ENCODE data around the gene ZHX3. TPM values are rescaled to one million over a fixed set of nuclear protein-coding genes. Genes with fewer than 3 reads are reported as not detected.

Gene ZHX3
- total RNA-seq, 4 donors from 2014 or later = 47.1 to 58.6 (median 50.7) TPM

DNA sequence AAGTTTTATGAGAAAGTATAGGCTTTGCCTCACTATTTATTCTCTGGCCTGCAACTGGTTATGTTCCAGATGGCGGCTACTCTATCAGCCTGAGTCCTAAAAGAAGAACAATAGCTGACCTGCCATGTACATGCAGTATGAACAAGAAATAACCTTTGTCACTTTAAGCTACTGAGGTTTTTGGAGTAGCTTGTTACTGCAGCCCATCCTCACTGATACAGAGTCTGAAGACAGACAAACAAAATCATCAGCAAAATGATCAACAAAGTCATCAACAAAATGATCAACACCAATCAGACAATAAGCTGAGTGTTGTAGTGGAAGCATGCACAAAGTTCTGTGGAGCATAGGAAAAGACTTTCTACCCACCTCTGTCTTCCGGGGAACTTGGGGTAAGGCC lies 97.7 kb downstream of the ZHX3 start:
- 95 to 98% methylated on average over 2 of the region's 2 CpGs for WGBS, 2 donors
- TF ChIP-seq POLR2A (IDR thresholded peaks at IDR 0.05) (no peak), EP300 (IDR thresholded peaks at IDR 0.05) (no peak)
- TF ChIP-seq, protein P1, sequence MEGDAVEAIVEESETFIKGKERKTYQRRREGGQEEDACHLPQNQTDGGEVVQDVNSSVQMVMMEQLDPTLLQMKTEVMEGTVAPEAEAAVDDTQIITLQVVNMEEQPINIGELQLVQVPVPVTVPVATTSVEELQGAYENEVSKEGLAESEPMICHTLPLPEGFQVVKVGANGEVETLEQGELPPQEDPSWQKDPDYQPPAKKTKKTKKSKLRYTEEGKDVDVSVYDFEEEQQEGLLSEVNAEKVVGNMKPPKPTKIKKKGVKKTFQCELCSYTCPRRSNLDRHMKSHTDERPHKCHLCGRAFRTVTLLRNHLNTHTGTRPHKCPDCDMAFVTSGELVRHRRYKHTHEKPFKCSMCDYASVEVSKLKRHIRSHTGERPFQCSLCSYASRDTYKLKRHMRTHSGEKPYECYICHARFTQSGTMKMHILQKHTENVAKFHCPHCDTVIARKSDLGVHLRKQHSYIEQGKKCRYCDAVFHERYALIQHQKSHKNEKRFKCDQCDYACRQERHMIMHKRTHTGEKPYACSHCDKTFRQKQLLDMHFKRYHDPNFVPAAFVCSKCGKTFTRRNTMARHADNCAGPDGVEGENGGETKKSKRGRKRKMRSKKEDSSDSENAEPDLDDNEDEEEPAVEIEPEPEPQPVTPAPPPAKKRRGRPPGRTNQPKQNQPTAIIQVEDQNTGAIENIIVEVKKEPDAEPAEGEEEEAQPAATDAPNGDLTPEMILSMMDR (IDR thresholded peaks at IDR 0.05) = no peak
- peaks cover 0 to 57% (median 17%) of the 10 kb centered on the region in 4 donors for H3K4me1 ChIP-seq

DNA sequence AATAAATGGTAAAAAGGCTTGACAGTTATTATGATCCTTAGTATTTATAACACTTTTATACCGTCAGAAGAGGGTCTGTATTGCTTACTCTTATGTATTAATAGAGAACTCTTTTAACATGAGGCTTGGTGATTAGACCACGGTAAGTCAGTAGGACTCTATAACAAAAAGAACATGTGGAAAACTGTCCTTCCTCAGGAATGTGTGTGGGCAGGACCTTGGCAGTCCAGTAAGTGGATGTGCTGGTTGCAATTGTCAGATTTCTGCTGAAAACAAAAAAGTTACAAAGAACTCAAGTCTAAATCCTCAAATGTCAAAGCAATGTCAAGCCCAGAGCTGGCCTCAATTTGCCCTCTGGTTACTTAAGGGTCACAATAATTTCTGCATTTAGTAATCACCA lies 99.1 kb downstream of the ZHX3 start:
- H3K4me3 ChIP-seq = no peak overlapping the region
- TF ChIP-seq POLR2A (IDR thresholded peaks at IDR 0.05) (no peak), EP300 (IDR thresholded peaks at IDR 0.05) (no peak)
- TF ChIP-seq, protein P1 (IDR thresholded peaks at IDR 0.05) = no peak
- peak overlapping the region in 2 of 4 donors; percentile 52 to 57 for H3K27ac ChIP-seq
- no peaks in the 10 kb centered on the region for H3K27me3 ChIP-seq
- no peaks in the 10 kb centered on the region for H3K9me3 ChIP-seq
- H3K4me1 ChIP-seq = peaks cover 0 to 51% (median 17%) of the 10 kb centered on the region in 4 donors
- no peaks in the 10 kb centered on the region for H3K36me3 ChIP-seq
- 31 to 43% methylated on average over 2 of the region's 2 CpGs for WGBS, 2 donors
- no peak for DNase-seq (ENCODE audit: low spot score in 2 of 2)

More for the DNA sequence above, 97.7 kb downstream of the ZHX3 start:
- Histone ChIP-seq H3K4me3 (no peak overlapping the region), H3K27ac (no peak overlapping the region), H3K27me3 (no peaks in the 10 kb centered on the region), H3K36me3 (no peaks in the 10 kb centered on the region), H3K9me3 (no peaks in the 10 kb centered on the region)
- DNase-seq (ENCODE audit: low spot score in 2 of 2) = no peak

DNA sequence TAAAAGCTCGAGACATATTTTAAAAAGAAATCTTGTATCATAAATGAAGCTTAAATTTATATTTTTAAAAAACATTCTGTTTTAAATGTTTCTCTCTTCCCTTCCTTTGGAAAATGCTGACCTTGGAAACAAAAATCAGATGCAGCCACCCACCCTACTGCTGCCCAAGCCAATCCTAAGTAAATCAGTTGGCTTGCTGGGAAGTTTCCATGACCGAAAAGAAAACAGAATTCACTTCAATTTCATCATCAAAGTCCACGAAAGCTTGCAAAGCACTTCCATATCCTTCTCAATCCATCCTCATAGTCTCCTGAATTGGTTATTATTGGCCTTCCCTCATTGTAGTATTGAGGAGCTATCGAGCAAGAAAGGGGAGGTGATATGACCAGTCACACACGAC lies 100.1 kb downstream of the ZHX3 start:
- no peak for TF ChIP-seq POLR2A (IDR thresholded peaks at IDR 0.05)
- 66 to 67% methylated on average over 5 of the region's 5 CpGs for WGBS, 2 donors
- Histone ChIP-seq H3K9me3 (no peaks in the 10 kb centered on the region), H3K27me3 (no peaks in the 10 kb centered on the region), H3K4me1 (peaks cover 2 to 47% (median 18%) of the 10 kb centered on the region in 4 donors), H3K4me3 (no peak overlapping the region), H3K36me3 (no peaks in the 10 kb centered on the region), H3K27ac (peak overlapping the region in 2 of 4 donors; percentile 52 to 58)
- DNase-seq (ENCODE audit: low spot score in 2 of 2) = no peak

DNA sequence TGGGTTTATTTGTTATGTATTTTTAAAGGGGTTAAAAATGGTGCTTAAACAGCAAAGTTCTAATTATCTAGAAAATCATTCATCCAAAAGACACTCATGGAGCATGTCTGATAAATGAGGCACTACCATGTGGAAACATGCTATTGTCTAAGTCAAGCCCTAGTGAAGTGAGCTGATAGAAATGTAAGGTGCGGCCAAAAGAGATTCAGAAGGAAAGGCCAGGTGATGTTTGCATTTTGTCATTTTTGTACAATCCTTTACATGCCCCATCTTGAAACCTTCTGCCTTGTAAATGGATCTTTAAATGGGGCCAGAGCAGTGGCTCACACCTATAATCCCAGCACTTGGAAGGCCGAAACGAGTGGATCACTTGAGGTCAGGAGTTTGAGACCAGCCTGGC lies 102.9 kb downstream of the ZHX3 start:
- no peaks in the 10 kb centered on the region for H3K9me3 ChIP-seq
- no peaks in the 10 kb centered on the region for H3K27me3 ChIP-seq
- TF ChIP-seq EP300 (IDR thresholded peaks at IDR 0.05) (no peak), POLR2A (IDR thresholded peaks at IDR 0.05) (no peak)
- TF ChIP-seq, protein P1 (IDR thresholded peaks at IDR 0.05) = no peak
- H3K4me3 ChIP-seq = no peak overlapping the region
- peaks cover 2 to 30% (median 10%) of the 10 kb centered on the region in 4 donors for H3K4me1 ChIP-seq
- no peak overlapping the region for H3K27ac ChIP-seq
- 95 to 98% methylated on average over 3 of the region's 3 CpGs for WGBS, 2 donors
- no peak for DNase-seq (ENCODE audit: low spot score in 2 of 2)
- H3K36me3 ChIP-seq = no peaks in the 10 kb centered on the region

DNA sequence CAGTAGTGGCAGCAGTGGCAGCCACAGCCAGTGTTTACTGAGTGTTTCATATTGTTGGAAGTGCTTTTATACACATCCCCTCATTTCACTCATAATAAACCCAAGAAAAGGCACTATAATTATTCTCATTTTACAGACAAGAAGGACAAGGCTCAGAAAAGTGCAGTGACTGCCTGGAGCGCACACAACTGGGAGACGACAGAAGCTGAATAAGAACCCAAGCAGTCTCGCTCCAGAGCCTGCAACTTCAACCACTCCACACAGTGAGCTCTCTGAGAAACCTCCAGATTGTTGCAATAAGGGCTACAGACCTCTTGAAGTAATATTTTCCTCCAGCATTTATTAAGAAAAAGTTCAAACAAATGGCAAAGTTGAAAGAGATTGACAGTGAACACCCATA lies 103.3 kb downstream of the ZHX3 start:
- Histone ChIP-seq H3K4me1 (peaks cover 2 to 26% (median 8%) of the 10 kb centered on the region in 4 donors), H3K4me3 (no peak overlapping the region), H3K27me3 (no peaks in the 10 kb centered on the region), H3K27ac (peak overlapping the region in 1 of 4 donors; percentile 33), H3K36me3 (no peaks in the 10 kb centered on the region), H3K9me3 (no peaks in the 10 kb centered on the region)
- DNase-seq (ENCODE audit: low spot score in 2 of 2) = no peak
- WGBS, 2 donors = 92% methylated on average over 3 of the region's 3 CpGs
- no peak for TF ChIP-seq EP300 (IDR thresholded peaks at IDR 0.05)
- TF ChIP-seq, protein P1 (IDR thresholded peaks at IDR 0.05) = no peak
- no peak for TF ChIP-seq POLR2A (IDR thresholded peaks at IDR 0.05)
